ENCODE measurements around the gene PRKN. TPM values are rescaled to one million over a fixed set of nuclear protein-coding genes. Genes with fewer than 3 reads are reported as not detected.

PRKN gene
- total RNA-seq, 2 experiments from 2014 or later, result not detected

DNA sequence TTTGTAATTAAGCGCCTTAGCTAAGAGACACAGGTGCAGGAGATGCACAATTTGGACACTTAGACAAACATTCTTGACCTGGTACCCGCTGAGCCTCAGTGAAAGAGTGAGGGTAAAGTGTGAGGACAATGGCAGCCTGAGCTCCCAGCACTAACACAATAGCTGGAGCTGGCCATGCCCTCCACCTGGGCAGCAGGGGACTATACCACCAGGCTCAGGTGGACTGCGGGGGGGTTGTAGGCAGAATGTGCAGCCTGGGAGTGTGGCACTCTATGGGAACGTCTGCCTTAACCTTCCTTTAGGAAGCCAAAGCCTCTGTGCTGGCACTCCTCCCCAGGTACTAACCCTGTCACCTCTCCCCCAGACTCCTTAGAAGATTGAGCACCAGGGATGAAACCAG is 23.6 kb downstream of the PRKN start:
- Mint-ChIP-seq H3K9me3 (ENCODE audit: low read depth) (no peaks in the 10 kb centered on the region), H3K27me3 (no peaks in the 10 kb centered on the region), H3K36me3 (no peaks in the 10 kb centered on the region), H3K27ac (no peak overlapping the region), H3K4me3 (no peak overlapping the region), H3K4me1 (no peaks in the 10 kb centered on the region)
- CTCF ChIA-PET, result interaction anchor here (1.2 kb wide), 1 partner anchor 10 kb away, joined by 3 read pairs; no protein-coding TSS in a partner anchor
- no peak for ATAC-seq
- no peak for DNase-seq

DNA sequence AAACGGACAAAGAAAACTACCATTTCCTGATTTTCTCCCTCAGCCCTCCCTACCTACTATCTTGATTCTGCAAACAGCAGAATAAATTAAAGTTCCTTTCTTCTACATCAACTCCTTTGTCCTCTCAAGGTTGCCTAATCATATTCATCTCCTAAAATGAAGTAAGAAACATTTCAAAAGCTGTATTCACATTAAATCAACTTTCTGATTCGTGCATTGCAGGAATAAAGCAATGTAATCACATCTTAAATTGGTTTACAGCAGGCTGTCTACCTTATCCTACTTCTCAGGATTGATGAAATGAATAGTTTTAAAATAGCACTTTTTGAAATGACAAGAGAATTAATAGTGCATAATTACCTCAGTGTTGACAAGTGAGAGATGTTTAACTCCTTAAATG is 25.1 kb downstream of the PRKN start:
- H3K4me1 Mint-ChIP-seq, result no peaks in the 10 kb centered on the region
- CTCF ChIA-PET, result no interaction called here
- no peaks in the 10 kb centered on the region for H3K36me3 Mint-ChIP-seq
- no peak overlapping the region for H3K4me3 Mint-ChIP-seq
- no peaks in the 10 kb centered on the region for H3K9me3 Mint-ChIP-seq (ENCODE audit: low read depth)
- no peaks in the 10 kb centered on the region for H3K27me3 Mint-ChIP-seq
- no peak overlapping the region for H3K27ac Mint-ChIP-seq
- DNase-seq (no peak), ATAC-seq (no peak)

DNA sequence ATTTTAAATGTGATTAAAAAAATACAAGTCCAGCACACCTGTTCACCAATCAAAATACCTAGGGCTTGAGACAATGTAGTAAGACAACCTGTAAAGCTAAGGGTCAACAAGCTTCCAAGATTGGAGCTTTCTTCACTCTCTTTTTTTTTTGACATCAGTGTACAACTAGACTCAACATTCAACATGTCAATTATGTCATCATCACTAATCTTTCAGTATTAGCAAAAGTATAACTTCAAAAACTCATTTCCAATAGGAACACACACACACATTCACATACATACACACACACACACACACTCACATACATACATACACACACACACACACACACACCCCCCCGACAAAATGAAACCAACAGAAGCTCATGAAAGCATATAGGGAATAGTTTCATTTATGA is 26.0 kb downstream of the PRKN start:
- CTCF ChIA-PET, result no interaction called here
- Mint-ChIP-seq H3K27me3 (no peaks in the 10 kb centered on the region), H3K9me3 (ENCODE audit: low read depth) (no peaks in the 10 kb centered on the region), H3K27ac (no peak overlapping the region), H3K36me3 (no peaks in the 10 kb centered on the region), H3K4me1 (no peaks in the 10 kb centered on the region), H3K4me3 (no peak overlapping the region)
- no peak for DNase-seq
- no peak for ATAC-seq

DNA sequence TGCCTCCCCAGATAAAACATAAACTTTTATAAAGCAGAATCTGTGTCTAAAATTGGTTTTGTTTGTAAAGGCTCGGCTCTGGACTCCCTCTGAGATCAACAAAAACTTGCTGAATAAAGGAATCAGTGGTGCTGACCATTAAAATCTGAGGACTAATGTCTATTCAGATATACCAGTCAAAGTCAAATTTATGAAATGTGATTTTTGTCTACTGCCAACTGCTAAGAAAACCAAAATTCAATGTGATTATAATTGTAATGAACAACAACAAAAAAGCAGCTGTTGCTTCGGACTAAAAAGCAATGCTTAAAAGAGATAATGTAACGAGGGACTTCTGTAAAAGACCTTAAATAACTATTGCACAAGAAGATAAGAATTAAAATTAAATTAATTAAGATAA is 26.6 kb downstream of the PRKN start:
- CTCF ChIA-PET, result no interaction called here
- Mint-ChIP-seq H3K27ac (no peak overlapping the region), H3K4me3 (no peak overlapping the region), H3K9me3 (ENCODE audit: low read depth) (no peaks in the 10 kb centered on the region), H3K36me3 (no peaks in the 10 kb centered on the region), H3K4me1 (no peaks in the 10 kb centered on the region), H3K27me3 (no peaks in the 10 kb centered on the region)
- DNase-seq (no peak), ATAC-seq (no peak)

DNA sequence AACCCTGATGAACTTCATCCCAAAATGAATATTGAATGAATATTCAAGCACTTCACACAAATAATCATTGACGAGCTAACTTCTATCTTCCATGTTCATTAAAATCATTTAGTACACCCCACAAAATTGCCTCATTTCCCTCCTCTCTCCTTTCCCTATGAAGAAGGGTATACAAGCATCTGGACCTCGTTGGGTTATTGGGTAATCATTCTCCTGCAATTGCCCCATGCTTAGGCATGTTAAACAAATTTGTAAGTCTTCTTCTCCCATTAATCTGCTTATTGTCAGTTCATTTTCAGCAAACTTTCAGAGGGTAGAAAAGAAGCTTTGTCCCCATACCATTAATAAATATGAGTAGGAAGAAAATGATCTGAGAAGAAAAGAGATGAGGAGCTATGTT is 27.6 kb downstream of the PRKN start:
- Mint-ChIP-seq H3K27ac (no peak overlapping the region), H3K36me3 (no peaks in the 10 kb centered on the region), H3K9me3 (ENCODE audit: low read depth) (no peaks in the 10 kb centered on the region), H3K27me3 (no peaks in the 10 kb centered on the region), H3K4me1 (no peaks in the 10 kb centered on the region), H3K4me3 (no peak overlapping the region)
- ATAC-seq (no peak), DNase-seq (no peak)
- CTCF ChIA-PET, result no interaction called here

DNA sequence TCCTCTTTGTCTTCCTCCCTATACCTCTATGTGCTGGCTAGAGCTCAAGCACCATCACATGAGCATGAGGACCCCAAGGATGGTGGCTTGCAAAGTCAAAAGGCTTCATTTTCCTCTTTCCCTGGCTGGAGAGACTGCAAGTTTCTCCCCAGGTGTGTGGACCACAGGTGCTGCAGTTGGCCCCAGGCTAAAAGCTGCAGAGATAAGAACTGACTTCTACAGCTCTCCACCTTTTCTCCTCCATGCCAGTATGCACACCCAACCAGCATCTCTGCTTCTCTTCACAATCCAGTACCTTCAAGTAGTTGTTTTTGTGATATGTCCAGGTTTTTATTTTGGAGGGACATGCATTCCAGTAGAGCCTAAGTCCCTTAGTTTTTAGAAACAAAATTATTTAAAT is 29.1 kb downstream of the PRKN start:
- no peak for ATAC-seq
- Mint-ChIP-seq H3K4me1 (no peaks in the 10 kb centered on the region), H3K4me3 (no peak overlapping the region), H3K27ac (no peak overlapping the region), H3K9me3 (ENCODE audit: low read depth) (no peaks in the 10 kb centered on the region), H3K27me3 (no peaks in the 10 kb centered on the region), H3K36me3 (no peaks in the 10 kb centered on the region)
- CTCF ChIA-PET, result no interaction called here
- no peak for DNase-seq

DNA sequence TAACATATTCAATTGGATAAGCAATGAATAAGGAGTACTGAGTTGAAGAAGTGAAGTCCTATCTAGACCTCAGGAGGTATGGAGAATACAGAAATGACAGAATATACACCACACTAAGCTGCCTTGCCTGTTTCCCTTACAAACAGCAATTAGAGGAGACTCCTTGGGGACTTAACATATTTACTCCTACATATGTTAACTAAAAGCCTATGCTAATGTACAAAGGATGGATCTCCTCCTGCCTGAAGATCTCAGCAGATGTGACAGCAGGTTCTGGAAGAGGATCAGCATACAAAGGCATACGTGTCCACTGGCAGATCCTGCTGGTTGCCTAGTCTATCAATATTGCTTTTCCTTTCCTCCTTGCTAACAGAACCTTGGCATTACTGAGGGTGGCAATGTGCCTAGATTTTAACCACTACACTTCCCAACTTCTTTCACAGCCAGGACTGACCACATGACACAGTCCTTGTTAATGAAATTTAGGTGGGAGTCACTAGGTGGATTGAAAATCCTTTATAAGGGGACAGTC is 29.6 kb downstream of the PRKN start:
- no peak for DNase-seq
- CTCF ChIA-PET, result no interaction called here
- Mint-ChIP-seq H3K27ac (no peak overlapping the region), H3K9me3 (ENCODE audit: low read depth) (no peaks in the 10 kb centered on the region), H3K4me1 (no peaks in the 10 kb centered on the region), H3K27me3 (no peaks in the 10 kb centered on the region), H3K4me3 (no peak overlapping the region), H3K36me3 (no peaks in the 10 kb centered on the region)
- ATAC-seq, result no peak

DNA sequence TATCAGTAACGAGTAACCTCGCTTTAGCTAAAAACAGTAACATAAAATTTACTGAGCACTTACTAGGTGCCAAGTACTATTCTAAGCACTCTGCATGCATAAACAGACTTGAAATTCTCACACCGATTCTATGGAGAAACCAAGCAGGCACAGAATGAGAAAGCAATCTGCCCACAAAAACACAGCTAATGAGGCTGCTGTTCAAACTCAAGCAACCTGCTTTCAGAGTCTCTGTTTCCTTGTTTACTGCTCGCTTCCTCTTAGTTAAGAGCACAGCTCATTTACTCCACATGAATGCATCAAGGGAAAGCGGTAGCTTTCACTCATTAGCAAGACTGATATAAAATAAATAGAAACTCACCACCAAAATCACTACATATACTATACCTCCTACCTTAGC is 37.4 kb downstream of the PRKN start:
- Mint-ChIP-seq H3K9me3 (ENCODE audit: low read depth) (no peaks in the 10 kb centered on the region), H3K4me3 (no peak overlapping the region), H3K27ac (no peak overlapping the region), H3K4me1 (no peaks in the 10 kb centered on the region), H3K27me3 (no peaks in the 10 kb centered on the region), H3K36me3 (no peaks in the 10 kb centered on the region)
- DNase-seq (no peak), ATAC-seq (no peak)
- CTCF ChIA-PET, result no interaction called here

DNA sequence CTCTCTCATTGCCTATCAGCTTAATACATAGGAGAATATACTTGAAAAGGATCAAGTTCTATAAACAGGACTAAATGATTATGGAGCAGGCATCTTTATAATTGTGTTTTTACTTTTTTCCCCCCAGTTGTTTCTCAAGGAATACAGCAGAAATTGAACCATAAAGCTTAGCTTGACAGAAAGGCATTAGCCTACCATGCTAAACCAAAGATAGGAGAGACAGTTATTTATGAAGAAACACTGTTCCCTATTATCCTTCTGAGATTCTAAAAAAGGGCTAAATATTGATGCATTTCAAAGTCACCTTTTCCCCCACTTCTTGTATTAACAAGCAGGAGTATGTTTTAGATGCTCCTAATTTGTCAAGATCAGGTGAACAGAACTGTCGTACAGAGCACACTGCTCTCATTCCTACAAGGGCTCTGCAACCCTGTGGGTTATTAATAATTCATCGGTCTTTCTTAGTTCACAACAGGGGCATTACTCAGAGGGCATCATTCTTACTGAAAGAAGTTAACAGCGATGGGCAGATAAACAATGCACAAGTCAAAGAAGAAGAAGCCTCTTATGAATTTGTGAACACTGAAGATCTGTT is 38.7 kb downstream of the PRKN start:
- H3K27ac Mint-ChIP-seq, result no peak overlapping the region
- no peaks in the 10 kb centered on the region for H3K27me3 Mint-ChIP-seq
- no peaks in the 10 kb centered on the region for H3K4me1 Mint-ChIP-seq
- H3K4me3 Mint-ChIP-seq, result no peak overlapping the region
- H3K9me3 Mint-ChIP-seq (ENCODE audit: low read depth), result no peaks in the 10 kb centered on the region
- DNase-seq (no peak), ATAC-seq (no peak)
- CTCF ChIA-PET, result no interaction called here
- H3K36me3 Mint-ChIP-seq, result no peaks in the 10 kb centered on the region

DNA sequence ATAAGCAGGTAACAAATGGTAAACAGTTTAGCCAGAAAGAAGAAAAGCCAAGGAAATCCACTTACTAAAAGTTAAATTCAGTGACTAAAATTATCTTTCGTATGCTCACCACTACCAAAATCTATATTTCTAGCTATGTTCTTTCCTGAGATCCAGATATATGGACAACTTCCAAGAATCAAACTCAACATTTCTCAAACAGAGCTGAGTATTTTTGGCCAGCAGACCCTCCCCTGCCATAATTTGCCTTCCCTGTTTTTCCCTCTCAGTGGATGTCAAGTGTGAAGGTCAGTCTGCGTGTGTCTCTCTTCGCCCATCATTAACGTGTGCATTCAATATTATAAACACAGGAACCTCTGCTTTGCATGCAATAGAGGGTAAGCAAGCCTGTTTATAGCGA is 42.0 kb downstream of the PRKN start:
- DNase-seq (no peak), ATAC-seq (no peak)
- no peaks in the 10 kb centered on the region for H3K36me3 Mint-ChIP-seq
- CTCF ChIA-PET, result no interaction called here
- H3K4me1 Mint-ChIP-seq, result no peaks in the 10 kb centered on the region
- no peak overlapping the region for H3K27ac Mint-ChIP-seq
- H3K4me3 Mint-ChIP-seq, result no peak overlapping the region
- H3K9me3 Mint-ChIP-seq (ENCODE audit: low read depth), result no peaks in the 10 kb centered on the region
- no peaks in the 10 kb centered on the region for H3K27me3 Mint-ChIP-seq

DNA sequence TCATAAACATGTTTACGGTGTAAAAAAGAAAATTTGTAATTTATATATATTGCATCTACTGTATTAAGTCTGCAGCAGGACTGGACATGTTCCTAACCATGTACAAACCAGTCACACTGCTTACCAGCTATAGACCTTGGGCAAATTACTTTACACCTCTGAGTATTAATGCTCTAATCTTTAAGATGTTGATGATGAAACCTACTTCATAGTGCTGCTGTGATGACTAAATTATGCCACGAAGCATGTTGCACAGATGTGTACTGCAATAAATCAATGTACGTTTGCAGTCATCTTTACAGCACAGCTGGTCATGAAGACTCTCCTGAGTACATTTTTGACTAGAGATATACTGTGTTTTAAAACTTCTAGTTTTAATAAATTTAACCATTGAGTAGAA is 42.6 kb downstream of the PRKN start:
- H3K27me3 Mint-ChIP-seq, result no peaks in the 10 kb centered on the region
- no peak overlapping the region for H3K27ac Mint-ChIP-seq
- CTCF ChIA-PET, result no interaction called here
- DNase-seq (no peak), ATAC-seq (no peak)
- no peaks in the 10 kb centered on the region for H3K4me1 Mint-ChIP-seq
- no peaks in the 10 kb centered on the region for H3K9me3 Mint-ChIP-seq (ENCODE audit: low read depth)
- H3K36me3 Mint-ChIP-seq, result no peaks in the 10 kb centered on the region
- H3K4me3 Mint-ChIP-seq, result no peak overlapping the region

DNA sequence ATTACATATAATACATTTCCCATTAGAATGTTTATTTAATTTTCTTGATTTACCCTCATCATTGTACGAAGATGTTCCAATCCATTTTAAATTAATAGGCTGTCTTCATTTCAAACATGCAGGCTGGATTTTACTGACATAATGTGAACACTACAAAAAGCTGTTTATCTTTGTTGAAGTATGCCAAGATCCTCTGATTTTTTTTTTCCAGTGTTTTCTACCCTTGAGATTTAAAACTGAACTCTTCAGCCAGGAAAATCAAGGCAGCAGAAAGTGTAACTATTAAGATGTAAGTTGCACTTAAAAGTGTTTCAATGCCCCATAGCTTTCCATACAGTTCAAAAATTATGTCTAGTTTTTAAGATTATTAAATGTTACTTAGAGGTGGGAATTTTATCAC is 43.5 kb downstream of the PRKN start:
- DNase-seq (no peak), ATAC-seq (no peak)
- no peaks in the 10 kb centered on the region for H3K36me3 Mint-ChIP-seq
- CTCF ChIA-PET, result no interaction called here
- H3K27ac Mint-ChIP-seq, result no peak overlapping the region
- no peaks in the 10 kb centered on the region for H3K4me1 Mint-ChIP-seq
- H3K27me3 Mint-ChIP-seq, result no peaks in the 10 kb centered on the region
- no peaks in the 10 kb centered on the region for H3K9me3 Mint-ChIP-seq (ENCODE audit: low read depth)
- no peak overlapping the region for H3K4me3 Mint-ChIP-seq

DNA sequence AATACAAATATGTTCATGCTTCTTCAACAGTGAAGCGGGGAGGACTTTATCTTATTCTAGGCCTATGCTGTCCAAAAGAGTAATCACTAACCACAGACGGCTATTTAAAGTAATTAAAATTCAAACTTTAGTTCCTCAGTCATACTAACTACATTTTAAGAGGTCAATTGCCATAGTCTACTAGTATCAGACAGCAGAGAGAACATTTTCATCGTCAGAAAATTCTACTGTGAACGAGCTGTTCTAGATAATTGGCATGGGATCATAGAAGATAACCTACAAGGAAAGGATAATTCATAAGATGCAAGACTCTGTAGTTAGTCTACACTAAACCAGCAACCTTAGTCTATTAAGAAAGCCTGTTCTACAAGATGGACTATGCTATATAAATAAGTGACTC is 44.4 kb downstream of the PRKN start:
- no peaks in the 10 kb centered on the region for H3K4me1 Mint-ChIP-seq
- H3K4me3 Mint-ChIP-seq, result no peak overlapping the region
- H3K36me3 Mint-ChIP-seq, result no peaks in the 10 kb centered on the region
- no peaks in the 10 kb centered on the region for H3K27me3 Mint-ChIP-seq
- ATAC-seq (no peak), DNase-seq (no peak)
- H3K9me3 Mint-ChIP-seq (ENCODE audit: low read depth), result no peaks in the 10 kb centered on the region
- CTCF ChIA-PET, result interaction anchor here (0.8 kb wide), 1 partner anchor 10 kb away, joined by 3 read pairs; no protein-coding TSS in a partner anchor
- no peak overlapping the region for H3K27ac Mint-ChIP-seq

DNA sequence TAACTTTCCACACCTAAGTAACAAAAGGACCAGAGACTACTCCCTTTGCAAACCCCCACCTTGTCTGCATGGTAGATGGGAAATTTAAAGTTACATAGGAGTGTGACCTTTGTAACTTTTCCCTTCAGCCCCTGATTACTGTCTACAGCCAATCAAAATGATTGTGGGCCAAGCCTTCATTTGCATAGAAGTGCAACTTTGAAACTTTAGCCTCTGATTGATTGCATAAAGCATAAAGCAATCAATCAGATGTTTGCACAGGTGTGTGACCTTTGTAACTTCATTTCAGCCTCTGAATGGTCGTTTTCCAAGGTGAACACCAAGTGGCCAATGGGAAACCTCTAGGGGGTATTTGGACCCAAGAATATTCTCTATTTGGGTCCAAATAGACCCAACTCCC is 46.1 kb downstream of the PRKN start:
- DNase-seq (no peak), ATAC-seq (no peak)
- no peak overlapping the region for H3K4me3 Mint-ChIP-seq
- H3K36me3 Mint-ChIP-seq, result no peaks in the 10 kb centered on the region
- no peaks in the 10 kb centered on the region for H3K9me3 Mint-ChIP-seq (ENCODE audit: low read depth)
- H3K4me1 Mint-ChIP-seq, result no peaks in the 10 kb centered on the region
- no peak overlapping the region for H3K27ac Mint-ChIP-seq
- CTCF ChIA-PET, result no interaction called here
- H3K27me3 Mint-ChIP-seq, result no peaks in the 10 kb centered on the region

DNA sequence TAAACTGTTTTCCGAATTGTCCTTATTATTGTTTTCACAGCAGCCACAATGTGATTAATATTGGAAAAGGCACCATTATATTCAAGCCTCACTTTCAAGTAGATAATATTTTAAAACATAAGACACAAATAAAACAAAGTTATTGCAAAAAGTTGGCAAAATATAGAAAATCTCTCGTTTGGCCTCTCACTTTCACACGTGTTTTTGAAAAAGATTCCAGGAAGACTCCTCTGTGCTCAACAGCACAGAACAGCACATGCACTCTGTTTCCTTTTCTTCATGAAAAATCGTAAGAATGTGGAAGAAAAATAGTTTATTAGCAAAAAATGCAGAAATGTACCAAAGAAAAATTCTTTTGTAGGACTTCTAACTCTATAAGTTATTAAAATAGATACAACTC is 46.7 kb downstream of the PRKN start:
- Mint-ChIP-seq H3K36me3 (no peaks in the 10 kb centered on the region), H3K9me3 (ENCODE audit: low read depth) (no peaks in the 10 kb centered on the region), H3K4me1 (no peaks in the 10 kb centered on the region), H3K4me3 (no peak overlapping the region), H3K27ac (no peak overlapping the region), H3K27me3 (no peaks in the 10 kb centered on the region)
- CTCF ChIA-PET, result no interaction called here
- ATAC-seq (no peak), DNase-seq (no peak)
